Karpas-422 (cell line): ENCODE measurements around the gene CHURC1. TPM values are rescaled to one million over a fixed set of nuclear protein-coding genes. Genes with fewer than 3 reads are reported as not detected.

Source experiments
- DNase-seq: peaks from one replicate; pipeline ENCODE4 v3.0.0-alpha.2; 2015
- H2AFZ ChIP-seq: fragments of 200-600 bp; sonication (generic); 2 replicates; pipeline ENCODE4 v1.6.1; 2014; ENCODE audit warnings: antibody characterized with exemption, low read length, mixed read lengths
- H3K27ac ChIP-seq: fragments of 200-600 bp; sonication (generic); 2 replicates; pipeline ENCODE4 v1.5.1; 2014; ENCODE audit warnings: mild to moderate bottlenecking, low read length, moderate library complexity
- H3K27me3 ChIP-seq: fragments of 200-600 bp; sonication (generic); 2 replicates; pipeline ENCODE4 v1.6.1; 2014; ENCODE audit warnings: low read length, mixed read lengths
- H3K36me3 ChIP-seq: fragments of 200-600 bp; sonication (generic); 2 replicates; pipeline ENCODE4 v1.6.1; 2014; ENCODE audit warnings: low read length, mixed read lengths; ENCODE audit not compliant: insufficient read depth
- H3K4me1 ChIP-seq: fragments of 200-600 bp; sonication (generic); 2 replicates; pipeline ENCODE4 v1.6.1; 2014; ENCODE audit warnings: mild to moderate bottlenecking, low read length, mixed read lengths
- H3K4me2 ChIP-seq: fragments of 200-600 bp; sonication (generic); 2 replicates; pipeline ENCODE4 v1.6.1; 2014; ENCODE audit warnings: low read length, low read depth, mild to moderate bottlenecking; ENCODE audit not compliant: poor library complexity, severe bottlenecking
- H3K4me3 ChIP-seq: fragments of 200-600 bp; sonication (generic); 2 replicates; pipeline ENCODE4 v1.5.1; 2014; ENCODE audit warnings: mild to moderate bottlenecking, antibody characterized with exemption, low read length, mixed read lengths
- H3K79me2 ChIP-seq: fragments of 200-600 bp; sonication (generic); 2 replicates; pipeline ENCODE4 v1.6.1; 2014; ENCODE audit warnings: mild to moderate bottlenecking, low read length, mixed read lengths
- H3K9ac ChIP-seq: fragments of 200-600 bp; sonication (generic); 2 replicates; pipeline ENCODE4 v1.6.0; 2014; ENCODE audit warnings: low read length
- H3K9me2 ChIP-seq: fragments of 200-600 bp; sonication (generic), shearing (Covaris generic); replicated peaks from 2 replicates; pipeline ENCODE4 v1.6.0; 2014; ENCODE audit warnings: mild to moderate bottlenecking, low read length, moderate library complexity; ENCODE audit not compliant: insufficient read depth
- H3K9me3 ChIP-seq: fragments of 300-700, 200-600 bp; sonication (generic); 2 replicates; pipeline ENCODE4 v1.6.1; 2014; ENCODE audit warnings: low read length, mixed read lengths
- H4K20me1 ChIP-seq: fragments of 200-600 bp; sonication (generic); 2 replicates; pipeline ENCODE4 v1.6.1; 2014; ENCODE audit warnings: mild to moderate bottlenecking, antibody characterized with exemption, low read length, low read depth; ENCODE audit not compliant: insufficient read depth
- total RNA-seq: library from RNA; depleted of rRNA; stranded (reverse); fragments of >200 nt; shearing (Covaris generic); gene quantifications from 2 replicates; pipeline ENCODE4 v1.2.3, GENCODE V29; 2014; ENCODE audit warnings: low replicate concordance

CHURC1 gene
- total RNA-seq, 1 experiment from 2014 or later: 136 TPM

DNA sequence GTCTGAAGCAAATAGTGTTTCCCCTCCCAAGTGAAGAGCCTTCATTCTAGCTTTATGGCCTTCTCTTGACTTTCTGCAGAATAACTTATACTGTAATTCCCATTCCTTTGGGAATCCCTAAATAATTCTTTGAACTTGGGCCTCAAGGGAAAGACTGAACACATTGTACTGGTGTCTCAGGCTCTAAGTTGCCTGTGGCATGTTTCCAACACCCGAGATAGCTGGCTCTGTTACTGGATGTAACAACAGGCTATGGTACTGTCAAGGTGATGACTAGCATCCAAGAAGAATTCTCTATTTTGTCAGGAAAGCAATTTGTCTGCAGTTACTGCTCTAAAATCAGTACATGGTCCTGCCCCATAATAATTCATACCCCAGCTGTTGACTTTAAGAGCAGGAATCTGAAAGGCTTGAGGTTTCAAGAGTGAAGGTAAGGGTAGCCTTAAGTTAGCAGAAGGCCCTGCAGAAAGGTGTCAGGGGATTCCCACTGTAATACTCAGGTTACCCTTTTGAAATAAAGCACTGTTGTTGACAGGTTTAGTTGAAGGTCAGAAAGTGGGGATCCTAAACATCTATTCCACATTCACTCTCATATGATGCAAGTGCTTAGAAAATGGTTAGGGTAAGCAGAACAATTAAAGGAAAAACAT lies 23.0 kb downstream of the CHURC1 start:
- no peak for DNase-seq

DNA sequence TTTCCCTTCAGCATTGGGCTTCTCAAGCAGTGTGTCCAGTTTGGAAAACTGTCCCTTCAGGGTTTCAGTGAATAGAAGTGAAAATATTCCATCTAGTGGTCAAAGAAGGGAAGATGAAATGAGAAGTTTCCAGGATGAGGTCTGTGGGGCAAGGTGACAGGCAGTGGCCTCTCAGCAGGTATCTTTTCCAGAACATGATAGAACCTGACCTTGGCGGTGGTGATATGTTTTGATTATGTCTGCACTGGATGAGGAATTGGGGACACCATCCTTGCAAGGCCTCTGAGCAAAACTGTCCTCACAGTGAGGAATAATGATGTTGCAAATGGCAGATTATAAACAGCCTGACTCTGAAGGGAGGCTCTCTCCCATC lies 23.6 kb downstream of the CHURC1 start:
- Histone ChIP-seq H3K4me3 (no peak overlapping the region), H3K9me2 (no peaks in the 10 kb centered on the region), H3K79me2 (peaks cover 52% of the 10 kb centered on the region), H3K9me3 (no peaks in the 10 kb centered on the region), H3K9ac (no peak overlapping the region), H2AFZ (no peak overlapping the region), H3K4me2 (no peak overlapping the region), H3K4me1 (no peaks in the 10 kb centered on the region), H4K20me1 (no peaks in the 10 kb centered on the region; the same call in 1 of the 2 replicates), H3K36me3 (peaks cover 43% of the 10 kb centered on the region), H3K27me3 (no peaks in the 10 kb centered on the region), H3K27ac (no peak overlapping the region)
- DNase-seq: no peak

More for the DNA sequence above, 23.0 kb downstream of the CHURC1 start:
- Histone ChIP-seq H3K4me2 (no peak overlapping the region), H2AFZ (no peak overlapping the region), H3K9me3 (no peaks in the 10 kb centered on the region), H3K9ac (no peak overlapping the region), H3K27me3 (no peaks in the 10 kb centered on the region), H3K79me2 (peaks cover 57% of the 10 kb centered on the region), H4K20me1 (no peaks in the 10 kb centered on the region; the same call in 1 of the 2 replicates), H3K36me3 (peaks cover 48% of the 10 kb centered on the region), H3K4me3 (no peak overlapping the region), H3K9me2 (no peaks in the 10 kb centered on the region), H3K27ac (no peak overlapping the region), H3K4me1 (no peaks in the 10 kb centered on the region)

DNA sequence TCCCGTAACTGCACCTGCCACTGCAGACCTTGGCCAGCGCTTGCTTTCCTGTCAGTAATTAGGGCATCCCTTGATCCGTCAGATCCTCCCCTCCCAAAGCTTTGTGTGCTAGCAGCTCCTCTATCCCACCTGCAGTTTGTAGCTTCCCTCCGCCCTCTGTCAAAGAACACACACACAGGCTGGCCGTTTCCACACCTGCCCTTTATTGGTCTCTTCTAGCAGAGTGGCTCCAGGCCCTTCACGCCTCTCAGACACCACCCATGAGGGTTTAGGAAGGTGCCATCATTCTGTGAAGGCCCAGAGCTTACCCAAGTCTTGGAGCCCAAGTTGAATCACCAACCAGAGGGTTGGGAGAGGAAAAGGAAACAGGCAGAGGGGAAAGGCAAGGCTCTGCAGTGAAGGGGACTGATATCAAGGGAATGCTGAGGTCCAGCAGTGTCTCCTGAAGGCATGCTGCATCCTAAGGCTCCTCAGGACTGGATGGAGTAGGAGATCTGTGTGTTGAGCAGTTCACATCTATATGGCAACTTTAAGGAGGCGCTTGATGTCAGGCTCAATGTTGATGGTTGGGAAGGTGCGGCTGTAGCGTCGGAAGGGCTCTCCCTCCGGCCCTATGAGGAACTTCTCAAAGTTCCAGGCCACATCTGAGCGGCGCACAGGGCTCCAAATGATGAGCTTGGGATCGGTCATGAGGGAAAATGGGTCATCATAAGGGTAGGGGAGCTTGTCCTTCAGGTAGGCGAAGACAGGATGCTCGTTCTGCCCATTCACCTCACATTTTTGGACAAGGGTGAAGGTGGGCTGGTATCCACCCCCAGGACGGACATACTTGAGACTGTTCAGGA lies 24.9 kb downstream of the CHURC1 start:
- Histone ChIP-seq H3K9me2 (no peaks in the 10 kb centered on the region), H3K9me3 (no peaks in the 10 kb centered on the region), H2AFZ (no peak overlapping the region), H4K20me1 (no peaks in the 10 kb centered on the region), H3K27me3 (no peaks in the 10 kb centered on the region), H3K79me2 (peaks cover 38% of the 10 kb centered on the region), H3K4me1 (no peaks in the 10 kb centered on the region), H3K27ac (no peak overlapping the region), H3K9ac (no peak overlapping the region), H3K4me2 (no peak overlapping the region), H3K4me3 (no peak overlapping the region), H3K36me3 (peaks cover 29% of the 10 kb centered on the region; the same call in 1 of the 2 replicates)
- no peak for DNase-seq

DNA sequence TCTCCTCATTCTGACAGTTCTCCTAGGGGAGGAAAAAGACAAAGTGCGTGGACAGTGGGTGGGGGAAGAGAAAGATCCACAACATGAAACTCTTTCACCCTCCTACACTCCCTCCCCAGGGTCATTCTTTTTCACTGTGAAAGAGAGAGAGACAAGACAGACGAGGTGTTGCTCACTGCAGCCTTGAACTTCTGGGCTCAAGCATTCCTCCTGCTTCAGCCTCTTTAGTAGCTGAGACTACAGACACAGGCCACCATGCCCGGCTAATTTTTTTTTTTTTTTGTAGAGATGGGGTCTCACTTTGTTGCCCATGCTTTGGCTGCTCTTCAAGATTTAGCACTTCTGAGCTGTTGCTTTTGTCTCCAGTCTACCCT lies 25.5 kb downstream of the CHURC1 start:
- no peaks in the 10 kb centered on the region for H4K20me1 ChIP-seq
- no peak overlapping the region for H3K27ac ChIP-seq
- H3K79me2 ChIP-seq: peaks cover 32% of the 10 kb centered on the region
- no peak overlapping the region for H3K9ac ChIP-seq
- no peak overlapping the region for H2AFZ ChIP-seq
- no peaks in the 10 kb centered on the region for H3K27me3 ChIP-seq
- no peak overlapping the region for H3K4me2 ChIP-seq
- H3K9me3 ChIP-seq: no peaks in the 10 kb centered on the region
- H3K4me3 ChIP-seq: no peak overlapping the region
- peaks cover 23% of the 10 kb centered on the region; the same call in 1 of the 2 replicates for H3K36me3 ChIP-seq
- H3K9me2 ChIP-seq: no peaks in the 10 kb centered on the region
- H3K4me1 ChIP-seq: no peaks in the 10 kb centered on the region
- DNase-seq: no peak

DNA sequence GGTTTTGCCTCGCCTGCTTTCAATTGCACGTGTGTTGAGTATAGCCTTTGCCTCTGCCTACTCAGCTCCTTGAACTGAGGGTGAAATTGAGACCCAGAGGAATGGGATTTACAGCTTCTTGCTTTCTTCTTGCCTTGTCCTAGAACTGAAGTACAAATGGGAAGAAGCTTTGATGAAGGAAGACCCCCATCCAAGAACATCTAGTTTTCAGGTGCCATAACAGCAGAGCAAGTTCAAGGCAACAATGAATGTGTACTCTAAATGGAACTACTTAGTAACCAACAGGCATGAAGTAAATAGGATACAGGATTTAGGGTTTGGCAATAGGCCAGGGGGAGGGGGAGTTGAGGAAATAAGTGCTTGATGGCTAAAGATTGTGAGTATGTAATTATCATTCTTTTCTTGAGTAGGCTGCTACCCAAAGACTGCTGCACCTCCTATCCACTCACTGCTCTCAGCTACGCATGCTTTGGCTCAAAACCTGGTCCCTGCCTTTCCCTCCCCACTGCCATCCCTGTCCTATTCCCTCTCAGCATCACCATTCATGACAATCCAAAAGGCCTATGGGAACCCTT lies 26.2 kb downstream of the CHURC1 start:
- no peak for DNase-seq
- Histone ChIP-seq H3K9me2 (no peaks in the 10 kb centered on the region), H2AFZ (no peak overlapping the region), H3K9me3 (no peaks in the 10 kb centered on the region), H3K27ac (no peak overlapping the region), H3K9ac (no peak overlapping the region), H3K27me3 (no peaks in the 10 kb centered on the region), H3K36me3 (peaks cover 21% of the 10 kb centered on the region; the same call in 1 of the 2 replicates), H4K20me1 (no peaks in the 10 kb centered on the region), H3K79me2 (peaks cover 29% of the 10 kb centered on the region; the same call in 1 of the 2 replicates), H3K4me1 (no peaks in the 10 kb centered on the region), H3K4me3 (no peak overlapping the region), H3K4me2 (no peak overlapping the region)

DNA sequence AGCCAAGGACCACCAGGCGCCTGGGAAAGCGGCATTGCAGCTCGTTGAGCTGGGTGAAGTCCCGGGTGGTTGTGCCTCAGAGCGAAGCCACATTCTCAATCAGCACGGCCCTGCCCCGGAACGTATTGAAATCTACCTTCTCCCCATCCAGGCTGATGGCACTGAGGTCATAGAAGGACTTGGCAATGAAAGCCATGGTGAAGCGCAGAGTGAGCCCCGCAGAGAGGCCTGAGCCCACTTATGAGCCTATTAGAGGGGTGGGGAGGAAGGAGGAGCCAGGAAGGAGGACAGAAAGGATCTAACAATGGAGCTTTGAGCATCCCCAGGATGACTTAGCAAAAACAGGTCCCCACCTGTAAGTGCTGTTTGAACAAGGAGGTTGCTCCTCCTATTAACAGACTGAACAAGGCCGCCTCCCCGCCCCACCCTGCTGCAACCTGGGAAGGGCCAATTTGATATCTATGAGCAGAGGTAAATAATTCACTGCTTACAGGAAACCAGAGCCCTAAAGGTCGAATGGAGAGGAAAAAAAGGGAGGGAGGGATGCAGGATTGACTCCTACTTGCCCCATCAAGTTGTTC lies 28.4 kb downstream of the CHURC1 start, which contains the start of gene GPX2:
Gene GPX2 (minus strand): TSS at position 215 of the 581 bp plus-strand sequence. CDS start 19 bp downstream, at position 196.
- Histone ChIP-seq H3K4me1 (no peaks in the 10 kb centered on the region), H3K27me3 (no peaks in the 10 kb centered on the region), H2AFZ (no peak within 1 kb of the TSS), H3K79me2 (peaks cover 7% of the 10 kb centered on the region; the same call in 1 of the 2 replicates), H3K9ac (no peak within 1 kb of the TSS), H3K9me2 (no peaks in the 10 kb centered on the region), H3K4me2 (no peak within 1 kb of the TSS), H4K20me1 (no peaks in the 10 kb centered on the region), H3K9me3 (no peaks in the 10 kb centered on the region), H3K4me3 (no peak within 1 kb of the TSS), H3K36me3 (peaks cover 4% of the 10 kb centered on the region; the same call in 1 of the 2 replicates), H3K27ac (no peak within 1 kb of the TSS)
- DNase-seq: no peak

DNA sequence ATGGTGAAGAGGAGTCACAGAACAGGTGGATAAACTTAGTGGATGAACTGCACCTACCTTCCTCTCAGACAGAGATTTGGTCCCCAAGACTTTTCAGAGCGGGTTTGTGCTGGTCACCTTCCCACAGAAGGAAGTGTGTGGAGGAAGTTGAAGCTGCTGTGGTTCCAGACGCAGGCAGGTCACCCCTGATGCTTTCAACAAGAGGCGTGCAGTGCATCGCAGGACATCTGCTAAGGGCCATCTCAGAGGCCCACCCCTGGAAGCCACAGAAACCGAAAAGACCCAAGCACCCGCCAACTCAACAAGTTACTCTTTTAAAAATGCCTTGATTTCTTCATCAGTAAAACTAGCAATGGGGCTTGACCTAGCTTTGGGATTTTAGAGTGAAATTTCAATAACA lies 29.3 kb downstream of the CHURC1 start:
- H3K27me3 ChIP-seq: no peaks in the 10 kb centered on the region
- H3K27ac ChIP-seq: no peak overlapping the region
- H3K9me2 ChIP-seq: no peaks in the 10 kb centered on the region
- no peak for DNase-seq
- H3K4me1 ChIP-seq: no peaks in the 10 kb centered on the region
- no peaks in the 10 kb centered on the region for H3K9me3 ChIP-seq
- 0 out of 2 replicates have a peak, but pooled peaks cover 3% of the 10 kb centered on the region for H3K79me2 ChIP-seq
- peaks cover 4% of the 10 kb centered on the region; the same call in 1 of the 2 replicates for H3K36me3 ChIP-seq
- H2AFZ ChIP-seq: no peak overlapping the region
- no peak overlapping the region for H3K4me2 ChIP-seq
- H4K20me1 ChIP-seq: no peaks in the 10 kb centered on the region
- H3K9ac ChIP-seq: no peak overlapping the region
- H3K4me3 ChIP-seq: no peak overlapping the region

DNA sequence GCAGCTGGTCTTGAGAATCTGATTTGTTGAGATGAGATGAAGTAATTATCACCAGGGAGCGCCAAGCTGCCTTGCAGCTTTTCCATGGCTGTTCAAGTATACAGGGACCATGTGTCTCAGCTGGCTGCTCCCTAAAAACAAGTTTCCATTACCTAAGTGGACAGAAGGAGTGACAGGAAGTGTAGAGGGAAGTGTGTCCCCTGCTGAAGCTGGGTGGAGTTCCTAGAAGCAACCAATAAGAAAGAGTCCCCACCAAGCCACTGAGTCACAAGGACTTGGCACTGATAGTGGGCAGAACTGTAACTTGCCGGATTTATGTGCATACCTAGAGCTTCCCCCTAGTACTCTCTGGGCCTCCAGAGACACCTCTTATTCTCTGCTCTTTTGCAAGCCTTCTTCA lies 29.8 kb downstream of the CHURC1 start:
- H2AFZ ChIP-seq: no peak overlapping the region
- no peak overlapping the region for H3K27ac ChIP-seq
- H3K4me1 ChIP-seq: no peaks in the 10 kb centered on the region
- H3K27me3 ChIP-seq: no peaks in the 10 kb centered on the region
- H3K9ac ChIP-seq: no peak overlapping the region
- peaks cover 4% of the 10 kb centered on the region; the same call in 1 of the 2 replicates for H3K36me3 ChIP-seq
- H3K4me3 ChIP-seq: no peak overlapping the region
- H4K20me1 ChIP-seq: no peaks in the 10 kb centered on the region
- no peaks in the 10 kb centered on the region for H3K9me2 ChIP-seq
- no peak overlapping the region for H3K4me2 ChIP-seq
- H3K79me2 ChIP-seq: 0 out of 2 replicates have a peak, but pooled peaks cover 1% of the 10 kb centered on the region
- H3K9me3 ChIP-seq: no peaks in the 10 kb centered on the region
- DNase-seq: no peak
